ENCODE data around the gene PRICKLE2.

GRCh38 chr3:64242435-64242834 is 17.2 kb upstream of the PRICKLE2 start:
- TF ChIP-seq, protein P1, sequence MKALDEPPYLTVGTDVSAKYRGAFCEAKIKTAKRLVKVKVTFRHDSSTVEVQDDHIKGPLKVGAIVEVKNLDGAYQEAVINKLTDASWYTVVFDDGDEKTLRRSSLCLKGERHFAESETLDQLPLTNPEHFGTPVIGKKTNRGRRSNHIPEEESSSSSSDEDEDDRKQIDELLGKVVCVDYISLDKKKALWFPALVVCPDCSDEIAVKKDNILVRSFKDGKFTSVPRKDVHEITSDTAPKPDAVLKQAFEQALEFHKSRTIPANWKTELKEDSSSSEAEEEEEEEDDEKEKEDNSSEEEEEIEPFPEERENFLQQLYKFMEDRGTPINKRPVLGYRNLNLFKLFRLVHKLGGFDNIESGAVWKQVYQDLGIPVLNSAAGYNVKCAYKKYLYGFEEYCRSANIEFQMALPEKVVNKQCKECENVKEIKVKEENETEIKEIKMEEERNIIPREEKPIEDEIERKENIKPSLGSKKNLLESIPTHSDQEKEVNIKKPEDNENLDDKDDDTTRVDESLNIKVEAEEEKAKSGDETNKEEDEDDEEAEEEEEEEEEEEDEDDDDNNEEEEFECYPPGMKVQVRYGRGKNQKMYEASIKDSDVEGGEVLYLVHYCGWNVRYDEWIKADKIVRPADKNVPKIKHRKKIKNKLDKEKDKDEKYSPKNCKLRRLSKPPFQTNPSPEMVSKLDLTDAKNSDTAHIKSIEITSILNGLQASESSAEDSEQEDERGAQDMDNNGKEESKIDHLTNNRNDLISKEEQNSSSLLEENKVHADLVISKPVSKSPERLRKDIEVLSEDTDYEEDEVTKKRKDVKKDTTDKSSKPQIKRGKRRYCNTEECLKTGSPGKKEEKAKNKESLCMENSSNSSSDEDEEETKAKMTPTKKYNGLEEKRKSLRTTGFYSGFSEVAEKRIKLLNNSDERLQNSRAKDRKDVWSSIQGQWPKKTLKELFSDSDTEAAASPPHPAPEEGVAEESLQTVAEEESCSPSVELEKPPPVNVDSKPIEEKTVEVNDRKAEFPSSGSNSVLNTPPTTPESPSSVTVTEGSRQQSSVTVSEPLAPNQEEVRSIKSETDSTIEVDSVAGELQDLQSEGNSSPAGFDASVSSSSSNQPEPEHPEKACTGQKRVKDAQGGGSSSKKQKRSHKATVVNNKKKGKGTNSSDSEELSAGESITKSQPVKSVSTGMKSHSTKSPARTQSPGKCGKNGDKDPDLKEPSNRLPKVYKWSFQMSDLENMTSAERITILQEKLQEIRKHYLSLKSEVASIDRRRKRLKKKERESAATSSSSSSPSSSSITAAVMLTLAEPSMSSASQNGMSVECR (CRISPR knock-in tag; IDR thresholded peaks at IDR 0.05; ENCODE audit: borderline replicate concordance): no peak
- TF ChIP-seq, protein P2, sequence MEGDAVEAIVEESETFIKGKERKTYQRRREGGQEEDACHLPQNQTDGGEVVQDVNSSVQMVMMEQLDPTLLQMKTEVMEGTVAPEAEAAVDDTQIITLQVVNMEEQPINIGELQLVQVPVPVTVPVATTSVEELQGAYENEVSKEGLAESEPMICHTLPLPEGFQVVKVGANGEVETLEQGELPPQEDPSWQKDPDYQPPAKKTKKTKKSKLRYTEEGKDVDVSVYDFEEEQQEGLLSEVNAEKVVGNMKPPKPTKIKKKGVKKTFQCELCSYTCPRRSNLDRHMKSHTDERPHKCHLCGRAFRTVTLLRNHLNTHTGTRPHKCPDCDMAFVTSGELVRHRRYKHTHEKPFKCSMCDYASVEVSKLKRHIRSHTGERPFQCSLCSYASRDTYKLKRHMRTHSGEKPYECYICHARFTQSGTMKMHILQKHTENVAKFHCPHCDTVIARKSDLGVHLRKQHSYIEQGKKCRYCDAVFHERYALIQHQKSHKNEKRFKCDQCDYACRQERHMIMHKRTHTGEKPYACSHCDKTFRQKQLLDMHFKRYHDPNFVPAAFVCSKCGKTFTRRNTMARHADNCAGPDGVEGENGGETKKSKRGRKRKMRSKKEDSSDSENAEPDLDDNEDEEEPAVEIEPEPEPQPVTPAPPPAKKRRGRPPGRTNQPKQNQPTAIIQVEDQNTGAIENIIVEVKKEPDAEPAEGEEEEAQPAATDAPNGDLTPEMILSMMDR (IDR thresholded peaks at IDR 0.05): no peak
- TF ChIP-seq ZNF138 (CRISPR knock-in tag; conservative IDR thresholded peaks at IDR 0.05): no peak
